Osteocyte (in vitro differentiated cells): ENCODE results near the gene TNN. TPM values are rescaled to one million over a fixed set of nuclear protein-coding genes. Genes with fewer than 3 reads are reported as not detected.

Source experiments
- DNase-seq: peaks from one replicate; pipeline ENCODE4 v3.0.0; 2021; ENCODE audit warnings: mixed read lengths; ENCODE audit not compliant: unreplicated experiment; ENCODE audit errors: extremely low spot score
- H3K27ac Mint-ChIP-seq: one replicate; pipeline ENCODE4 v1.8.0; 2021; ENCODE audit warnings: mild to moderate bottlenecking, mixed read lengths; ENCODE audit not compliant: unreplicated experiment
- H3K27me3 Mint-ChIP-seq: one replicate; pipeline ENCODE4 v1.8.0; 2021; ENCODE audit warnings: mixed read lengths; ENCODE audit not compliant: unreplicated experiment
- H3K36me3 Mint-ChIP-seq: one replicate; pipeline ENCODE4 v1.8.0; 2021; ENCODE audit warnings: mixed read lengths; ENCODE audit not compliant: unreplicated experiment
- H3K4me1 Mint-ChIP-seq: one replicate; pipeline ENCODE4 v1.8.0; 2021; ENCODE audit warnings: mixed read lengths; ENCODE audit not compliant: unreplicated experiment
- H3K4me3 Mint-ChIP-seq: one replicate; pipeline ENCODE4 v1.8.0; 2021; ENCODE audit warnings: mild to moderate bottlenecking, moderate library complexity, mixed read lengths; ENCODE audit not compliant: unreplicated experiment
- H3K9me3 Mint-ChIP-seq: one replicate; pipeline ENCODE4 v1.8.0; 2021; ENCODE audit warnings: mixed read lengths; ENCODE audit not compliant: unreplicated experiment
- total RNA-seq: library from RNA; stranded (reverse); gene quantifications from 2 replicates; pipeline ENCODE4 v1.2.1, GENCODE V29; 2021
- TF ChIP-seq, protein P1 (sequence below): fragments of 200-600 bp; sonication (generic); IDR thresholded peaks from 2 replicates; pipeline ENCODE4 v1.5.0; 2021; ENCODE audit warnings: antibody characterized with exemption, mild to moderate bottlenecking, moderate library complexity

Gene TNN
- total RNA-seq, 1 donor from 2014 or later, result not detected

DNA sequence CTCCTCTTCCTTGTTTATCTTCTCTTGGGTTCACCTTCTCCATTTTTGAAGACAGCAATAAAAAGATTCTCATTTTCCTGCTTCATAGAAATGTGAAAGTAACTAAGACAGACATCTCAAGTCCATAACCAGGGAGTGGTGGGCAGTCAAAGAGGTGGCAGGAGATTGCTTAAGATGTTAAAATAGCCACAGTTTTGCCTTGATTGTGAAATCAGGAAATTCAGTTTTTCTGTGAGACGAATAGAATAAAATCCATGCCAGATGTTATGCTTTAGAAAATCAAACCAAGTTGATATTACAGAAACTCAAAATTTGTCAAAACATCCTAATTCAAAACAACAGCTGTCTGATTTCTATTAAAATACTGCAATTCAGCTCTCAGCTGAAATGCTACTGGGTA, 57.2 kb downstream of the TNN start:
- H3K4me3 Mint-ChIP-seq, result no peak overlapping the region
- H3K27ac Mint-ChIP-seq, result no peak overlapping the region
- no peaks in the 10 kb centered on the region for H3K9me3 Mint-ChIP-seq
- H3K27me3 Mint-ChIP-seq, result peaks cover 2% of the 10 kb centered on the region
- DNase-seq, result no peak
- peaks cover 6% of the 10 kb centered on the region for H3K4me1 Mint-ChIP-seq
- TF ChIP-seq, protein P1, sequence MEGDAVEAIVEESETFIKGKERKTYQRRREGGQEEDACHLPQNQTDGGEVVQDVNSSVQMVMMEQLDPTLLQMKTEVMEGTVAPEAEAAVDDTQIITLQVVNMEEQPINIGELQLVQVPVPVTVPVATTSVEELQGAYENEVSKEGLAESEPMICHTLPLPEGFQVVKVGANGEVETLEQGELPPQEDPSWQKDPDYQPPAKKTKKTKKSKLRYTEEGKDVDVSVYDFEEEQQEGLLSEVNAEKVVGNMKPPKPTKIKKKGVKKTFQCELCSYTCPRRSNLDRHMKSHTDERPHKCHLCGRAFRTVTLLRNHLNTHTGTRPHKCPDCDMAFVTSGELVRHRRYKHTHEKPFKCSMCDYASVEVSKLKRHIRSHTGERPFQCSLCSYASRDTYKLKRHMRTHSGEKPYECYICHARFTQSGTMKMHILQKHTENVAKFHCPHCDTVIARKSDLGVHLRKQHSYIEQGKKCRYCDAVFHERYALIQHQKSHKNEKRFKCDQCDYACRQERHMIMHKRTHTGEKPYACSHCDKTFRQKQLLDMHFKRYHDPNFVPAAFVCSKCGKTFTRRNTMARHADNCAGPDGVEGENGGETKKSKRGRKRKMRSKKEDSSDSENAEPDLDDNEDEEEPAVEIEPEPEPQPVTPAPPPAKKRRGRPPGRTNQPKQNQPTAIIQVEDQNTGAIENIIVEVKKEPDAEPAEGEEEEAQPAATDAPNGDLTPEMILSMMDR, result no peak
- no peaks in the 10 kb centered on the region for H3K36me3 Mint-ChIP-seq

DNA sequence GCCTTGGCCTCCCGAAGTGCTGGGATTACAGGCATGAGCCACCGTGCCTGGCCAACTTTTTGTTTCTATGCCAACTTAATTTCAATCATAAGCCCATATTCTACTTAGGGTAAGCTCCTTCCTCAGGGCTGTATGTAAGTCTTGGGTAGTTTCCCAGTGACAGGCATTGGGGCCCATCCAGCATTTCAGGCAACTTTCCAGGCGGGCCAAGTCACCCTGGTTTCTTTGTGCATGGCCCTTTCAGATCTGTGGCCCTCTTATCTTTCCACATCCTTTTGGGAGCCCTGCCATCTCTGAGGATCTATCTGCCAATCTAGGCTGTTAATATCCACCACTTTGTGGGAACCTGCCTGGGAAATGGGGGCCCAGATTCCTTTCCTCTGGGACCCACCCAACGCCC, 58.7 kb downstream of the TNN start:
- Mint-ChIP-seq H3K9me3 (no peaks in the 10 kb centered on the region), H3K27me3 (peaks cover 2% of the 10 kb centered on the region), H3K4me3 (no peak overlapping the region), H3K36me3 (no peaks in the 10 kb centered on the region), H3K27ac (no peak overlapping the region), H3K4me1 (peaks cover 18% of the 10 kb centered on the region)
- DNase-seq, result no peak
- TF ChIP-seq, protein P1, result no peak

DNA sequence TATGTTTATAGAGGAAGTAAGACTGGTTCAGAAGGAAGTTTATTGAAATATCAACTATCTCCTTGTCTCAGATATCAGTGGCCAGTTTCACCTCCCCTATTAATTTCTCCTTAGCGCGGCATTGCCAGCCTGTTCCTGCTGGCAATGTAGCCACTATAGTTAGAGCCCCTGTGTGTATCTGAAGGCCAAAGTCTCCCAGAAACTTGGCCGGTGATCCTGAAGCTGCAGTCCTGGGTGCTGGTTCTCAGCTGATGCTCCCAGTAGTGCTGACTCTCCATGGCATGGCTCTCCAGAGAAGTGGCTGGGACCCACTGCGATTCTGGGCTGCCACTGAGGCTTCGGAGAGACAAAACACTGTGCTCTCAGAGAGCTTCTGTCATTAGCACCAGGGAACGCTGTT, 59.9 kb downstream of the TNN start:
- Mint-ChIP-seq H3K4me1 (peaks cover 26% of the 10 kb centered on the region), H3K9me3 (no peaks in the 10 kb centered on the region), H3K36me3 (no peaks in the 10 kb centered on the region), H3K27me3 (no peaks in the 10 kb centered on the region), H3K27ac (no peak overlapping the region), H3K4me3 (no peak overlapping the region)
- DNase-seq, result no peak
- TF ChIP-seq, protein P1, result no peak

DNA sequence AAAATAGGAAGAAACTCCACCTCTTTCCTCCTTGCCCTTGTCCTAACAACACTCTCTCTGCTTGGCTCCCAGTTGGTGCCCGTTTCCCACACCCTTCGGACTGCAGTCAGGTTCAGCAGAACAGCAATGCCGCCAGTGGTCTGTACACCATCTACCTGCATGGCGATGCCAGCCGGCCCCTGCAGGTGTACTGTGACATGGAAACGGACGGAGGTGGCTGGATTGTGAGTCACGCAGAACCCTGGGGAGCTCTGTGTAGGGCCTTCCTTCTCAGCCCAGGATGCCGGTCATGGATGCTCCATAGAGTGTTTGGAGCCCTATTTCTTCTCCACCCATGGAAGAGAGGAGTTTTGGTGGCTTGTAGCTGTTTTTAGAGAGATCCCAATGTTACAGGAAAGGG, 60.9 kb downstream of the TNN start:
- H3K9me3 Mint-ChIP-seq, result no peaks in the 10 kb centered on the region
- H3K27me3 Mint-ChIP-seq, result no peaks in the 10 kb centered on the region
- H3K4me1 Mint-ChIP-seq, result peaks cover 29% of the 10 kb centered on the region
- H3K4me3 Mint-ChIP-seq, result no peak overlapping the region
- TF ChIP-seq, protein P1, result no peak
- H3K27ac Mint-ChIP-seq, result no peak overlapping the region
- DNase-seq, result no peak
- no peaks in the 10 kb centered on the region for H3K36me3 Mint-ChIP-seq

DNA sequence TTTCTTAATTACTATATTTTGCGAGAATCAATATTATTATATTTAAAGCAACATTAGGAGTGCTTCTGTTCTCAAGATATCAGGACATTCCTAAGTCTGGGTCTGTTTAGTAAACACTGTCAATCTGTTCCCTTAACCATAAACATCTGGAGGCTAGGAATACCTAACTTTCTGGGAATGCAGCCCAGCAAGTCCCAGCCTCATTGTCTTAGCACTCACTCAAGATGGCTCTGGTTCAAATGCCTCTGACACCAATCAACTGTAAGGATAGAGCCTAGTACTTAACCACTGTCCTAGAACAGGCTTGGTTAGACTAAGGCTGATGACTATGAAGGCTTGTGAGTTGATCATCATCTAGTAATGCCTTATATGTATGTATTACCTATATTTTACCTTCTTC, 61.5 kb downstream of the TNN start:
- Mint-ChIP-seq H3K36me3 (no peaks in the 10 kb centered on the region), H3K9me3 (no peaks in the 10 kb centered on the region), H3K27ac (no peak overlapping the region), H3K27me3 (no peaks in the 10 kb centered on the region), H3K4me1 (peaks cover 29% of the 10 kb centered on the region), H3K4me3 (no peak overlapping the region)
- TF ChIP-seq, protein P1, result no peak
- no peak for DNase-seq
